PC-9 (cell line): ENCODE results near the gene CHKA. TPM values are rescaled to one million over a fixed set of nuclear protein-coding genes. Genes with fewer than 3 reads are reported as not detected.

Experiments
- BruUV-seq: library from RNA; stranded (reverse); fragments of 400-500 nt; replicated peaks from 2 replicates; lab custom pipeline; 2021; lab: Mats Ljungman, UMichigan
- CTCF ChIA-PET: fragments of 300-600 bp; sonication (Branson Sonifier 250); formaldehyde crosslinking; loops from one replicate; lab custom pipeline; 2022; ENCODE audit warnings: antibody characterized with exemption; lab: Charles Lee
- POLR2A ChIA-PET: fragments of 300-600 bp; sonication (Branson Sonifier 250); formaldehyde crosslinking; loops from one replicate; lab custom pipeline; 2022; ENCODE audit warnings: antibody characterized with exemption; ENCODE audit not compliant: unreplicated experiment; lab: Charles Lee
- DNase-seq, 2 experiments: peaks; one replicate each; pipeline versions ENCODE4 v3.0.0 to v3.0.0-alpha.2; 2015 to 2022; ENCODE audit warnings: mixed read lengths in 1 of 2
- H2AFZ ChIP-seq: fragments of 200-600 bp; sonication (generic); 2 replicates; pipeline ENCODE4 v1.8.1; 2017; ENCODE audit warnings: antibody characterized with exemption
- H3F3A ChIP-seq: fragments of 200-600 bp; sonication (generic); 2 replicates; pipeline ENCODE4 v1.8.1; 2017; ENCODE audit warnings: antibody characterized with exemption, mild to moderate bottlenecking, low read depth; ENCODE audit not compliant: insufficient read depth
- H3K27ac ChIP-seq: fragments of 200-600 bp; sonication (generic); 2 replicates; pipeline ENCODE4 v1.6.1; 2016; ENCODE audit warnings: mixed run types
- H3K27me3 ChIP-seq: fragments of 200-600 bp; sonication (generic); 2 replicates; pipeline ENCODE4 v1.6.1; 2016; ENCODE audit warnings: low read depth, mixed run types; ENCODE audit not compliant: insufficient read depth
- H3K36me3 ChIP-seq: fragments of 200-600 bp; sonication (generic); 2 replicates; pipeline ENCODE4 v1.6.1; 2016; ENCODE audit warnings: low read depth, mixed run types
- H3K4me1 ChIP-seq: fragments of 200-600 bp; sonication (generic); replicated peaks from 2 replicates; pipeline ENCODE4 v1.6.1; 2016; ENCODE audit warnings: mixed run types; ENCODE audit not compliant: insufficient read depth
- H3K4me2 ChIP-seq: fragments of 200-600 bp; sonication (generic); 2 replicates; pipeline ENCODE4 v1.6.1; 2017; ENCODE audit warnings: mixed run types
- H3K4me3 ChIP-seq: fragments of 200-600 bp; sonication (generic); 2 replicates; pipeline ENCODE4 v1.6.1; 2016; ENCODE audit warnings: mixed run types
- H3K79me2 ChIP-seq: fragments of 200-600 bp; sonication (generic); 2 replicates; pipeline ENCODE4 v1.6.1; 2017; ENCODE audit warnings: low read depth, mixed run types
- H3K9me2 ChIP-seq: fragments of 200-600 bp; sonication (generic); 2 replicates; pipeline ENCODE4 v1.8.1; 2017; ENCODE audit warnings: mild to moderate bottlenecking; ENCODE audit not compliant: insufficient read depth
- H3K9me3 ChIP-seq: fragments of 200-600 bp; sonication (generic); 2 replicates; pipeline ENCODE4 v1.8.1; 2016; ENCODE audit warnings: low read depth; ENCODE audit not compliant: insufficient read depth
- H4K20me1 ChIP-seq: fragments of 200-600 bp; sonication (generic); 2 replicates; pipeline ENCODE4 v1.8.1; 2017; ENCODE audit not compliant: insufficient read depth
- EZH2 ChIP-seq: fragments of 200-600 bp; sonication (generic); IDR thresholded peaks from 2 replicates; pipeline ENCODE4 v1.8.0; 2017; ENCODE audit warnings: antibody characterized with exemption, low read depth
- intact Hi-C: fragments of 100-400 bp; cut with micrococcal nuclease; formaldehyde crosslinking; loops from one replicate; pipeline ENCODE4 v1.10.0; 2022; ENCODE audit not compliant: unreplicated experiment
- total RNA-seq: library from RNA; stranded (reverse); gene quantifications from 2 replicates; pipeline ENCODE4 v1.2.3, GENCODE V29; 2021
- TF ChIP-seq, protein P1 (sequence below): fragments of 200-600 bp; sonication (generic); conservative IDR thresholded peaks from 2 replicates; pipeline ENCODE4 v1.6.1; 2017; ENCODE audit warnings: mixed run types, antibody characterized with exemption, mild to moderate bottlenecking, moderate library complexity

The CHKA gene
- total RNA-seq, 1 experiment from 2014 or later: 90.5 TPM

DNA sequence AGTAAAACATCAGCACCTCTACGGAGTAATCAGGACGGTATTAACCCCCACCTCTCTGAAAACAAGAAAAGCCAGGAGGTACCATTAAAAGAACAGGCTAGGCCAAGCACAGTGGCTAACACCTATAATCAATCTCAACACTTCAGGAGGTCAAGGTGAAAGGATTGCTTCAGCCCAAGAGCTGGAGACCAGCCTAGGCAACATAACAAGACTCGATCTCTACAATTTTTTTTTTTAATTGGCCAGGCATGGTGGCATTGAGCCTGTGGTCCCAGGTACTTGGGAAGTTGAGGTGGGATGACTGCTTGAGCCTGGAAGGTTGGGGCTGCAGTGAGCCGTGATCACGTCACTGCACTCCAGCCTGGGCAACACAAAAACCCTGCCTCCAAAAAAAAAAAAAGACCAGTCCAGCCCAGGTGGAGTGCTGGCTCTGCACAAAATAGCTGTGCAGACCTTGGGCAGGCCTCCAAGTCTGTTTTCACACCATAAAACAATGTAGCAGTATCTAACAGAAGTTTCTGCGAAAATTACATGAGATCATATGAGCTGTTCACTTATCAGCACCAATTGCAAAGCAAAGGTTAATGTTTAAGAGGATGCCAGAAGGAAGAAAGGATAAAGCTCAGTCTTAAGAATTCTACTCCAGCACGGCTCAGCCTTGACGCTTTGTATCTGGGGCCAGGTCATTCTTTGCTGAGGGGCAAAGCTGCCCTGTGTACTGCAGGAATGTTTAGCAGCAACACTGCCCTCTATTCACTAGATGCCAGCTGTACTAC is 14.8 kb downstream of the CHKA start:
- peaks cover 97% of the 10 kb centered on the region for H4K20me1 ChIP-seq
- 0 out of 2 replicates have a peak, but pooled peaks cover 14% of the 10 kb centered on the region for H3K36me3 ChIP-seq
- TF ChIP-seq EZH2: no peak
- H3K4me3 ChIP-seq: no peak overlapping the region
- no peak overlapping the region for H2AFZ ChIP-seq
- H3K4me2 ChIP-seq: no peak overlapping the region
- intact Hi-C loops: loop anchor here (10.0 kb wide), 1 partner anchor 48 kb away; no protein-coding TSS in a partner anchor
- DNase-seq: no peak
- H3K4me1 ChIP-seq: peaks cover 8% of the 10 kb centered on the region; the same call in 1 of the 2 replicates
- POLR2A ChIA-PET: interaction anchor here (0.6 kb wide), 1 partner anchor 28 kb away, joined by 8 read pairs; no protein-coding TSS in a partner anchor
- H3K27me3 ChIP-seq: no peaks in the 10 kb centered on the region
- H3K9me2 ChIP-seq: no peaks in the 10 kb centered on the region
- H3K9me3 ChIP-seq: no peaks in the 10 kb centered on the region
- peaks cover 100% of the 10 kb centered on the region for H3K79me2 ChIP-seq
- CTCF ChIA-PET: no interaction called here
- peak overlapping the region; percentile 29 for H3K27ac ChIP-seq
- BruUV-seq: no TSS peak
- H3F3A ChIP-seq: peaks cover 76% of the 10 kb centered on the region

DNA sequence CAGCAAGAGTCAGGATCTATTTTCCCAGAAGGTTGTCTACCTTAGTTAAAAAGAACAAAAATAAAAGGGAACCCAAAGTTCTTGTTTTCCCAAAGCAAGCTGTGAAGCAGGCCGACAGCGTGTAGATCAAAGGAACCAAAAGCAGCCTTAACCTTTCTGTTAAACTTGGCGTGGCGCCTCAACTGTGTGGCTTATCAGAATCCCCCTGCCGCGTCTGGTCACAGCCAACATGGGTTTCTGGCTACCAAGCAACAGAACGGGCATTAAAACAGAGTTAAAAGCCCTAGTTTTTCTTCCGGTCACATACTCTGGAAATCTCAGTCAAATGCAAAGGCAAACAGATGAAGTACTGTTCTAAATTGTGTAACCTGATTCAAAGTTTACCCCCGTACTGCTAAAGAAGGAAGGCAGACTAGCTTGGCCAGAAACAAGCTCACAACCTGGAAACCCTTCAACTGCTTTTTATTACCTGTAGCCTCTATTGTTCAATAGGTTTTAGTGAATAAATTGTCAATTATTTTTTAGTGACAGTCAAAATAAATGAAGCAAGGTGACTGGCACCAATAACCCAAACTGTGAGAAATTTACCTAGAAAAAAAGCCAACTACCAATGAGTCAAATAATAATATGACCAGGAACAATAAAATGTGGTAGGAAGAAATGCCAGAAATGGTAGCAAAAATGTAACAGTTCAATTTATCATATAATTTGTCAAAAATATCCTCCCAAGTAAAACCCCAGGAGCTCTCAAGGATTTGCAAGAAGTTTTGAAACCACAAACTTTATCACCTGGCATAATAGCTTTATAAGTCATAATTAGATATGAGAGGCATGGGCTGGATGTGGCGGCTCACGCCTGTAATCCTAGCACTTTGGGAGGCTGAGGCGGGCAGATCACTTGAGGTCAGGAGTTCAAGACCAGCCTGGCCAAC is 21.4 kb downstream of the CHKA start:
- Histone ChIP-seq H3K4me2 (no peak overlapping the region), H4K20me1 (peaks cover 92% of the 10 kb centered on the region), H3K79me2 (peaks cover 97% of the 10 kb centered on the region), H3K4me1 (peaks cover 18% of the 10 kb centered on the region), H3K27ac (peak overlapping the region; percentile 39), H3F3A (peaks cover 61% of the 10 kb centered on the region), H3K9me2 (no peaks in the 10 kb centered on the region), H3K36me3 (peaks cover 13% of the 10 kb centered on the region; the same call in 1 of the 2 replicates), H2AFZ (no peak overlapping the region), H3K27me3 (no peaks in the 10 kb centered on the region), H3K9me3 (no peaks in the 10 kb centered on the region), H3K4me3 (no peak overlapping the region)
- BruUV-seq: no TSS peak
- no peak for DNase-seq
- TF ChIP-seq, protein P1, sequence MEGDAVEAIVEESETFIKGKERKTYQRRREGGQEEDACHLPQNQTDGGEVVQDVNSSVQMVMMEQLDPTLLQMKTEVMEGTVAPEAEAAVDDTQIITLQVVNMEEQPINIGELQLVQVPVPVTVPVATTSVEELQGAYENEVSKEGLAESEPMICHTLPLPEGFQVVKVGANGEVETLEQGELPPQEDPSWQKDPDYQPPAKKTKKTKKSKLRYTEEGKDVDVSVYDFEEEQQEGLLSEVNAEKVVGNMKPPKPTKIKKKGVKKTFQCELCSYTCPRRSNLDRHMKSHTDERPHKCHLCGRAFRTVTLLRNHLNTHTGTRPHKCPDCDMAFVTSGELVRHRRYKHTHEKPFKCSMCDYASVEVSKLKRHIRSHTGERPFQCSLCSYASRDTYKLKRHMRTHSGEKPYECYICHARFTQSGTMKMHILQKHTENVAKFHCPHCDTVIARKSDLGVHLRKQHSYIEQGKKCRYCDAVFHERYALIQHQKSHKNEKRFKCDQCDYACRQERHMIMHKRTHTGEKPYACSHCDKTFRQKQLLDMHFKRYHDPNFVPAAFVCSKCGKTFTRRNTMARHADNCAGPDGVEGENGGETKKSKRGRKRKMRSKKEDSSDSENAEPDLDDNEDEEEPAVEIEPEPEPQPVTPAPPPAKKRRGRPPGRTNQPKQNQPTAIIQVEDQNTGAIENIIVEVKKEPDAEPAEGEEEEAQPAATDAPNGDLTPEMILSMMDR: no peak
- no peak for TF ChIP-seq EZH2
- CTCF ChIA-PET: interaction anchor here (0.8 kb wide), 1 partner anchor 110 kb away, joined by 4 read pairs; no protein-coding TSS in a partner anchor
- intact Hi-C loops: loop anchor here (10.0 kb wide), 1 partner anchor 55 kb away; no protein-coding TSS in a partner anchor
- POLR2A ChIA-PET: interaction anchor here (0.6 kb wide), 2 partner anchors 45 to 78 kb away, joined by 3 read pairs; no protein-coding TSS in a partner anchor

DNA sequence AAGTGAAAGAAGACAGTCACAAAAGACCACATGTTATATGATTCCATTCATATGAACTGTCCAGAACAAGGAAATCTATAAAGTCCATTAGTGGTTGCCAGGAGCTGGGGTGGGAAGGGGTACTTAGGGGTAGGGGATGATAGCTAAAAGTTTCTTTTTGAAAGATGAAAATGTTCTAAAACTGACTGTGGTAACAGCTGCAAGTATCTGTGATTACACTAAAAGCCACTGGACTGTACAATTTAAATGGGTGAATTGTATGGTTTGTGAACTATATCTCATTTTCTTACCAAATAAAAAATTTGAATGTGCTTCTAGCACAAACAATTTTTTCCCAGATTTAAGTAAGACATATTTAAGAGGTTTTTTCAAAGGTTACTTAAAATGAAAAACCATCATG is 22.1 kb downstream of the CHKA start:
- H3F3A ChIP-seq: peaks cover 57% of the 10 kb centered on the region
- ChIA-PET CTCF (interaction anchor here (0.8 kb wide), 1 partner anchor 111 kb away, joined by 4 read pairs; no protein-coding TSS in a partner anchor), POLR2A (interaction anchor here (0.6 to 0.7 kb wide), 2 partner anchors 66 to 79 kb away, joined by 3 to 9 read pairs; no protein-coding TSS in a partner anchor)
- peak overlapping the region; percentile 39; the same call in 1 of the 2 replicates for H3K27ac ChIP-seq
- H3K79me2 ChIP-seq: peaks cover 97% of the 10 kb centered on the region
- no peaks in the 10 kb centered on the region for H3K9me3 ChIP-seq
- no peak overlapping the region for H3K4me3 ChIP-seq
- no peak for TF ChIP-seq EZH2
- TF ChIP-seq, protein P1: no peak
- H3K9me2 ChIP-seq: no peaks in the 10 kb centered on the region
- H3K4me1 ChIP-seq: peaks cover 18% of the 10 kb centered on the region
- H2AFZ ChIP-seq: no peak overlapping the region
- DNase-seq: no peak
- peaks cover 92% of the 10 kb centered on the region for H4K20me1 ChIP-seq
- no peak overlapping the region for H3K4me2 ChIP-seq
- BruUV-seq: no TSS peak
- H3K27me3 ChIP-seq: no peaks in the 10 kb centered on the region
- peaks cover 12% of the 10 kb centered on the region; the same call in 1 of the 2 replicates for H3K36me3 ChIP-seq
- intact Hi-C loops: no loop called here
